Endodermal cell (in vitro differentiated cells): ENCODE measurements around the gene EPHA8. TPM values are rescaled to one million over a fixed set of nuclear protein-coding genes. Genes with fewer than 3 reads are reported as not detected.

Experiments
- DNase-seq: peaks from one replicate; pipeline ENCODE4 v3.0.0-alpha.2; 2017
- H3K27ac ChIP-seq: 2 replicates; pipeline ENCODE4 v1.5.1; 2013; ENCODE audit warnings: mild to moderate bottlenecking, low read depth, low read length, moderate library complexity
- H3K27me3 ChIP-seq: 2 replicates; pipeline ENCODE4 v1.6.1; 2013; ENCODE audit warnings: mild to moderate bottlenecking, low read length, moderate library complexity; ENCODE audit not compliant: insufficient read depth, control insufficient read depth, poor library complexity, severe bottlenecking
- H3K36me3 ChIP-seq: 2 replicates; pipeline ENCODE4 v1.7.0; 2013; ENCODE audit warnings: mild to moderate bottlenecking, low read length, moderate library complexity; ENCODE audit not compliant: control insufficient read depth, insufficient read depth
- H3K4me1 ChIP-seq: one replicate; pipeline ENCODE4 v1.7.0; 2013; ENCODE audit warnings: low read length; ENCODE audit not compliant: control insufficient read depth, insufficient read depth
- H3K4me3 ChIP-seq: 2 replicates; pipeline ENCODE4 v1.5.1; 2013; ENCODE audit warnings: mild to moderate bottlenecking, low read length, moderate library complexity
- H3K9ac ChIP-seq: 2 replicates; pipeline ENCODE4 v1.6.1; 2013; ENCODE audit warnings: mild to moderate bottlenecking, low read length, moderate library complexity; ENCODE audit not compliant: poor library complexity, severe bottlenecking; ENCODE audit errors: extremely low read depth
- H3K9me3 ChIP-seq: 2 replicates; pipeline ENCODE4 v1.6.1; 2013; ENCODE audit warnings: mild to moderate bottlenecking, low read length, moderate library complexity; ENCODE audit not compliant: control insufficient read depth
- H3K27ac Mint-ChIP-seq: 2 replicates; pipeline ENCODE4 v1.8.0; 2020; ENCODE audit warnings: mixed read lengths
- H3K27me3 Mint-ChIP-seq: 2 replicates; pipeline ENCODE4 v1.8.0; 2021; ENCODE audit warnings: mild to moderate bottlenecking, mixed read lengths; ENCODE audit not compliant: insufficient read depth
- H3K36me3 Mint-ChIP-seq: 2 replicates; pipeline ENCODE4 v1.8.0; 2020; ENCODE audit warnings: low read depth, mixed read lengths
- H3K4me1 Mint-ChIP-seq: 2 replicates; pipeline ENCODE4 v1.8.0; 2020; ENCODE audit warnings: mixed read lengths
- H3K4me3 Mint-ChIP-seq: 2 replicates; pipeline ENCODE4 v1.8.0; 2020; ENCODE audit warnings: mild to moderate bottlenecking, moderate library complexity, mixed read lengths
- H3K9me3 Mint-ChIP-seq: 2 replicates; pipeline ENCODE4 v1.8.0; 2020; ENCODE audit warnings: mild to moderate bottlenecking, mixed read lengths
- WGBS, 2 experiments: methylation state at CpG; one replicate each; pipeline versions ENCODE4 v1.1.5 to v1.1.7; 2013; ENCODE audit warnings: missing lambda C conversion rate in 2 of 2, mixed read lengths in 1 of 2; ENCODE audit not compliant: insufficient coverage in 1 of 2, insufficient read length in 1 of 2; 5-methylcytosine and 5-hydroxymethylcytosine counted together
- total RNA-seq, 2 donors: library from RNA; stranded (reverse); fragmentation: NEBNext Ultra II Directional in 1 of 2; extraction: Animal tissue kit (Norgen Biotek cat#: 25700) in 1 of 2; gene quantifications; 2 replicates in 1 of 2; 3 replicates in 1 of 2; pipeline ENCODE4 v1.2.1, GENCODE V29; 2021
- TF ChIP-seq, protein P1 (sequence below): fragments of 200-600 bp; sonication (generic); conservative IDR thresholded peaks from 2 replicates; pipeline ENCODE4 v1.5.0; 2021; ENCODE audit warnings: antibody characterized with exemption, mild to moderate bottlenecking

The EPHA8 gene
- total RNA-seq, 2 donors from 2014 or later, result 1.5 TPM

DNA sequence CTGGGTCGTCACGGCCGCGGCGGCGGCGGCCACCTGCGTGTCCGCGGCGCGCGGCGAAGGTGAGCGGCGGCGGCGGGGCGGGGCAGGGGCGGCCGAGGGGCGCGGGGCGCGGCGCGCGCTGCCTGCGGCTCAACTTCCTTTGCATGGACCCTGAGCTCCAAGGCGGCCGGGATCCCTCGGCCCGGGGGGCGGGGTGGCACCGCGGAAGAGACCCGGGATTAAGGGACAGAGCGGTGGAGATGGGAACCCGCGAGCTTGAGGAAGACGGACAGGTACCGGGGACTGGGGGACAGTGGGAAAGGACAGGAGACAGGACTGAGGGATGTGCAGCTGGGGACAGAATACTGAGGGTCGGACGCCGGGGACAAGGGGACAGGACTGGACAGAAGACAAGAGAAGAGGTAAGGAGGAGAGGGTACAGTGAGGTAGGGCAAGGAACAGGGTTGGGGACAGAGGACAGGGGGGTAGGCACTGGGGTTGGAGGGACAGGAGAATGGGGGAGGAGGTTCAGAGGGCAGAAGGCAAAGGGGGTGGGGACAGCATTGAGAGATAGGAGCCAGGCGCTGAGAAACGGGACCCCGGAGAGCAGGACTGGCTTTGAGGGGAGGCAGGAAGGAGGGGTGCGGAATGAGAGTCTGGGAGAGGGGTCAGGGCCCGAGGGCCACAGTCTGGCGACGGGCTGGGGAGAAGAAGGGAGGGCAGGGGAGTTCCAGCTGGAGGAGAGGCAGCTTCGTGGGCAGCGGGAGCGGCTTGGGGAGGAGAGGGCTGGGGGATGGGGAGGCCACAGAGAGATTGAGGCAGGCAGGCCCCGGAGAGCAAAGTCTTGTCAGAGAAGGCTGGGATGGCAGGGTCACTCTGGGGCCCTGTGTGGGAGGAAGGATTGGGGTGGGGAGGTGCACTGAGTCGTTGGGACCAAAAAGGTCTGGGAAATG is 648 bp downstream of the EPHA8 start:
- TF ChIP-seq, protein P1, sequence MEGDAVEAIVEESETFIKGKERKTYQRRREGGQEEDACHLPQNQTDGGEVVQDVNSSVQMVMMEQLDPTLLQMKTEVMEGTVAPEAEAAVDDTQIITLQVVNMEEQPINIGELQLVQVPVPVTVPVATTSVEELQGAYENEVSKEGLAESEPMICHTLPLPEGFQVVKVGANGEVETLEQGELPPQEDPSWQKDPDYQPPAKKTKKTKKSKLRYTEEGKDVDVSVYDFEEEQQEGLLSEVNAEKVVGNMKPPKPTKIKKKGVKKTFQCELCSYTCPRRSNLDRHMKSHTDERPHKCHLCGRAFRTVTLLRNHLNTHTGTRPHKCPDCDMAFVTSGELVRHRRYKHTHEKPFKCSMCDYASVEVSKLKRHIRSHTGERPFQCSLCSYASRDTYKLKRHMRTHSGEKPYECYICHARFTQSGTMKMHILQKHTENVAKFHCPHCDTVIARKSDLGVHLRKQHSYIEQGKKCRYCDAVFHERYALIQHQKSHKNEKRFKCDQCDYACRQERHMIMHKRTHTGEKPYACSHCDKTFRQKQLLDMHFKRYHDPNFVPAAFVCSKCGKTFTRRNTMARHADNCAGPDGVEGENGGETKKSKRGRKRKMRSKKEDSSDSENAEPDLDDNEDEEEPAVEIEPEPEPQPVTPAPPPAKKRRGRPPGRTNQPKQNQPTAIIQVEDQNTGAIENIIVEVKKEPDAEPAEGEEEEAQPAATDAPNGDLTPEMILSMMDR, result no peak
- no peak overlapping the region for H3K9ac ChIP-seq
- 8 to 10% methylated on average over 15 to 57 of the region's 57 CpGs for WGBS, 2 experiments
- Mint-ChIP-seq H3K4me1 (peaks cover 3% of the 10 kb centered on the region), H3K4me3 (peak overlapping the region; percentile 61), H3K9me3 (no peaks in the 10 kb centered on the region), H3K36me3 (no peaks in the 10 kb centered on the region), H3K27me3 (peaks cover 55% of the 10 kb centered on the region), H3K27ac (no peak overlapping the region)
- H3K27ac ChIP-seq, result no peak overlapping the region
- H3K9me3 ChIP-seq, result no peaks in the 10 kb centered on the region
- H3K27me3 ChIP-seq, result peaks cover 53% of the 10 kb centered on the region
- peak; percentile 72 for DNase-seq
- no peaks in the 10 kb centered on the region for H3K4me1 ChIP-seq
- H3K36me3 ChIP-seq, result no peaks in the 10 kb centered on the region
- peak overlapping the region; percentile 77 for H3K4me3 ChIP-seq

DNA sequence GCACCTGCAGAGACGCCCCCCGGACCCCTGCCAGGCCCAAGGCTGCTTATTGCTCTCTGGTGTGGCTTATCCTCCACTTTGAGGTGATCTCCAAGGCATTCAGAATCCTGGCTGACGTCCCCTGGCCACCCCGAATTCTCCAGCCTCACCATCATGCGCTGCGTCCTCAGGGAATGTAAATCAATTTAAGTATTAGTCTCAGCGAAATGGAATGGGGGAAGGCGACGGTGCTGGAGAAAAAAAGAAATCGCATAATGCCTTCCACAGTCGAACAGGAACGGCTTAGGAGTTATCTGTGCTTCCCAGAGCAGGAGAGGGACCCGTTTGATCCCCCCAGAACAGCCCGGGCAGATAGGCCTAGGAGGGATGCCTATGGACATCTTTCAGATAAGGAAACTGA is 2.9 kb downstream of the EPHA8 start:
- no peaks in the 10 kb centered on the region for H3K36me3 ChIP-seq
- H3K9me3 ChIP-seq, result no peaks in the 10 kb centered on the region
- no peak overlapping the region for H3K27ac Mint-ChIP-seq
- H3K27me3 Mint-ChIP-seq, result peaks cover 38% of the 10 kb centered on the region
- no peaks in the 10 kb centered on the region for H3K9me3 Mint-ChIP-seq
- no peaks in the 10 kb centered on the region for H3K36me3 Mint-ChIP-seq
- DNase-seq, result no peak
- H3K27me3 ChIP-seq, result peaks cover 40% of the 10 kb centered on the region
- H3K4me1 ChIP-seq, result no peaks in the 10 kb centered on the region
- no peak overlapping the region for H3K27ac ChIP-seq
- no peak overlapping the region for H3K4me3 Mint-ChIP-seq
- no peak overlapping the region for H3K4me3 ChIP-seq
- no peak overlapping the region for H3K9ac ChIP-seq
- 90 to 92% methylated on average over 8 to 14 of the region's 14 CpGs for WGBS, 2 experiments
- peaks cover 3% of the 10 kb centered on the region for H3K4me1 Mint-ChIP-seq
- TF ChIP-seq, protein P1, result no peak

DNA sequence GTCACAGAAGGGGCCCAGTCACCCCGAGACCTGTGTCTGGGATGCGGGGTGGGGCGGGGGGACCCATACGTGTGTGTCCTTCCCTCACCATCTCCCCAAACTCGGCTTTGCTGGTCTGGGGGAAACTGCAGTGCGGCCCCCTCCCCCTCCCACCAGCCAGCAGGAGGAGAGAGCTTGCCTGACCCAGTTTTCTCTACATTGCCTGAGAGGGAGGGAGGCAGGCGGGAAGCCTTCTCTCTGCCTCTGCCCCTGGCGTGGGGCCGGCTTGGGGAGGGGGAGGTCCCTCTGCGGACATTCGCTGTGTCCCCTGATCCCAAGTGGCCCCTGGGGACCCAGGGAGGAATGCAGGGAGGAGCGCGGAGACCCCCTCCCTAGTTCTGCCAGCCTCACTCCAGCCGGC is 3.9 kb downstream of the EPHA8 start:
- Mint-ChIP-seq H3K36me3 (no peaks in the 10 kb centered on the region), H3K27ac (no peak overlapping the region), H3K4me1 (peaks cover 3% of the 10 kb centered on the region), H3K4me3 (no peak overlapping the region), H3K9me3 (no peaks in the 10 kb centered on the region), H3K27me3 (peaks cover 28% of the 10 kb centered on the region)
- H3K4me3 ChIP-seq, result no peak overlapping the region
- H3K9me3 ChIP-seq, result no peaks in the 10 kb centered on the region
- no peaks in the 10 kb centered on the region for H3K4me1 ChIP-seq
- WGBS, 2 experiments, result 82 to 100% methylated on average over 1 to 14 of the region's 14 CpGs
- no peaks in the 10 kb centered on the region for H3K36me3 ChIP-seq
- H3K27me3 ChIP-seq, result peaks cover 29% of the 10 kb centered on the region
- TF ChIP-seq, protein P1, result no peak
- H3K9ac ChIP-seq, result no peak overlapping the region
- no peak for DNase-seq
- H3K27ac ChIP-seq, result no peak overlapping the region
